Ovary (tissue), 3 donors: ENCODE measurements around the gene NUP210.

Experiments used
- EP300 ChIP-seq: sonication (generic); formaldehyde crosslinking; IDR thresholded peaks from one replicate; pipeline ENCODE4 v1.6.1; 2017; ENCODE audit warnings: antibody characterized with exemption
- POLR2A ChIP-seq: fragments of 450-650 bp; IDR thresholded peaks from one replicate; pipeline ENCODE4 v1.6.1; 2017; ENCODE audit warnings: antibody characterized with exemption, mild to moderate bottlenecking, moderate library complexity
- TF ChIP-seq, protein P1 (sequence below), 3 donors: fragments of 450-650 bp in 2 of 3; fragments of 200-600 bp in 1 of 3; IDR thresholded peaks; one replicate each; pipeline versions ENCODE4 v1.5.1 to v1.8.0; 2016 to 2022; ENCODE audit warnings: antibody characterized with exemption in 3 of 3, mild to moderate bottlenecking in 1 of 3
- donor health status: DM: no; HTN: no; CAD: no.

DNA sequence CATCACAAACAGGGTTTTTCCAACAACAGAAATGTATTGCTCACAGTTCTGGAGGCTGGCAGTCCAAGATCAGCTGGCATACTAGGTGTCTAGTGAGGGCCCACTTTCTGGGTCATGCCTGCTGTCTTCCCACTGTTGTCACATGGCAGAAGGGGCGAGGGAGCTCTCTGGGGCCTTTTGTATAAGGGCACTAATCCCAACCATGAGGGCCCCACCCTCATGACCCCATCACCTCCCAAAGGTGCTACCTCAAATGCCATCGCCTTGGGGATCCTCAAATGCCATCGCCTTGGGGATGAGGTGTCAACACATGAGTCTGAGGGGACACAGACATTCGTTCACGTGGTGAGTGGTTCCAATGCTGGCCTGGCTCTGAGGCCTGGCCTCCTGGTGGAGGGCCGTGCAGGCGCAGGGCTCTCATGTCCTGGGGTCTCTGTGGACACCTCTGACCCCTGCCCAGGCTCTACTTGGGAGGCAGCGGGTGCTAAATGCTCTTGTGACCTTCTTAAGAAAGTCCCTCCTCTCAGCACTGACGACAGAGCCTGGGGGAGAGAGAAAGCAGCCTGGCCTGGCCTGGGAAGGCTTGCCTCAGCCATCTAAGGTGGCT is 16.8 kb downstream of the NUP210 start:
- TF ChIP-seq, protein P1, sequence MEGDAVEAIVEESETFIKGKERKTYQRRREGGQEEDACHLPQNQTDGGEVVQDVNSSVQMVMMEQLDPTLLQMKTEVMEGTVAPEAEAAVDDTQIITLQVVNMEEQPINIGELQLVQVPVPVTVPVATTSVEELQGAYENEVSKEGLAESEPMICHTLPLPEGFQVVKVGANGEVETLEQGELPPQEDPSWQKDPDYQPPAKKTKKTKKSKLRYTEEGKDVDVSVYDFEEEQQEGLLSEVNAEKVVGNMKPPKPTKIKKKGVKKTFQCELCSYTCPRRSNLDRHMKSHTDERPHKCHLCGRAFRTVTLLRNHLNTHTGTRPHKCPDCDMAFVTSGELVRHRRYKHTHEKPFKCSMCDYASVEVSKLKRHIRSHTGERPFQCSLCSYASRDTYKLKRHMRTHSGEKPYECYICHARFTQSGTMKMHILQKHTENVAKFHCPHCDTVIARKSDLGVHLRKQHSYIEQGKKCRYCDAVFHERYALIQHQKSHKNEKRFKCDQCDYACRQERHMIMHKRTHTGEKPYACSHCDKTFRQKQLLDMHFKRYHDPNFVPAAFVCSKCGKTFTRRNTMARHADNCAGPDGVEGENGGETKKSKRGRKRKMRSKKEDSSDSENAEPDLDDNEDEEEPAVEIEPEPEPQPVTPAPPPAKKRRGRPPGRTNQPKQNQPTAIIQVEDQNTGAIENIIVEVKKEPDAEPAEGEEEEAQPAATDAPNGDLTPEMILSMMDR (IDR thresholded peaks at IDR 0.05) = no peak
- no peak for TF ChIP-seq POLR2A
- no peak for TF ChIP-seq EP300
